GM06990 (cell line): Measurements from ENCODE around the gene COL5A3.

ENCODE experiments used
- DNase-seq: peaks from one replicate; pipeline ENCODE4 v3.0.0-alpha.2; 2011; ENCODE audit not compliant: insufficient read length; ENCODE audit errors: extremely low read depth
- H3K27me3 ChIP-seq: replicated peaks from 2 replicates; pipeline ENCODE4 v1.6.0; 2011; ENCODE audit warnings: low read length; ENCODE audit not compliant: control insufficient read depth, insufficient read depth
- H3K36me3 ChIP-seq: 2 replicates; pipeline ENCODE4 v1.5.1; 2011; ENCODE audit warnings: low read length; ENCODE audit not compliant: control insufficient read depth, insufficient read depth
- H3K4me3 ChIP-seq: replicated peaks from 2 replicates; pipeline ENCODE4 v1.5.1; 2011; ENCODE audit warnings: low read depth, mild to moderate bottlenecking, control low read depth, low read length
- CTCF ChIP-seq: IDR thresholded peaks from 2 replicates; pipeline ENCODE4 v1.5.1; 2011; ENCODE audit warnings: low read length, control low read depth, mild to moderate bottlenecking, inconsistent platforms; ENCODE audit not compliant: insufficient read depth, poor library complexity, severe bottlenecking

The COL5A3 gene

GRCh38 chr19:9989504-9989903 lies 20.8 kb downstream of the COL5A3 start:
- no peak for DNase-seq
- Histone ChIP-seq H3K27me3 (no peaks in the 10 kb centered on the region; the same call in 1 of the 2 replicates), H3K4me3 (no peak overlapping the region), H3K36me3 (no peaks in the 10 kb centered on the region)
- no peak for TF ChIP-seq CTCF

GRCh38 chr19:9986787-9987281 lies 23.5 kb downstream of the COL5A3 start:
- no peak for TF ChIP-seq CTCF
- Histone ChIP-seq H3K4me3 (no peak overlapping the region), H3K27me3 (no peaks in the 10 kb centered on the region), H3K36me3 (no peaks in the 10 kb centered on the region)
- DNase-seq, result no peak

- no peak overlapping the region for H3K4me3 ChIP-seq
- DNase-seq, result no peak
- TF ChIP-seq CTCF, result no peak
- no peaks in the 10 kb centered on the region for H3K36me3 ChIP-seq
- no peaks in the 10 kb centered on the region for H3K27me3 ChIP-seq
These were observed 28.7 kb downstream of the COL5A3 start for GRCh38 chr19:9981406-9982260.

- no peak overlapping the region for H3K4me3 ChIP-seq
- no peak for DNase-seq
- no peaks in the 10 kb centered on the region for H3K36me3 ChIP-seq
- no peaks in the 10 kb centered on the region; the same call in 1 of the 2 replicates for H3K27me3 ChIP-seq
- TF ChIP-seq CTCF, result no peak
These were observed 38.2 kb downstream of the COL5A3 start for GRCh38 chr19:9972103-9972502.

- DNase-seq, result no peak
- no peaks in the 10 kb centered on the region; the same call in 1 of the 2 replicates for H3K27me3 ChIP-seq
These were observed 39.0 kb downstream of the COL5A3 start for GRCh38 chr19:9971166-9971897.

More at GRCh38 chr19:9971166-9971897, 39.0 kb downstream of the COL5A3 start:
- H3K36me3 ChIP-seq, result no peaks in the 10 kb centered on the region
- TF ChIP-seq CTCF, result no peak
- H3K4me3 ChIP-seq, result no peak overlapping the region
